ENCODE results near the gene DKKL1.

GRCh38 chr19:49380391-49380790, 16.7 kb downstream of the DKKL1 start:
- TF ChIP-seq POLR2A (IDR thresholded peaks at IDR 0.05) (no peak), CTCF (IDR thresholded peaks at IDR 0.05 in 8 of 11, conservative IDR thresholded peaks at IDR 0.05 in 3 of 11) (no peak)

All from spleen (tissue), 7 donors.